Colonic mucosa (tissue), 4 donors: ENCODE data around the gene CYYR1. TPM values are rescaled to one million over a fixed set of nuclear protein-coding genes. Genes with fewer than 3 reads are reported as not detected.

ENCODE experiments used
- DNase-seq: peaks from one replicate; pipeline ENCODE4 v3.0.0-alpha.2; 2020
- H3K27ac ChIP-seq: fragments of 200-600 bp; one replicate; pipeline ENCODE4 v1.8.0; 2021
- H3K27me3 ChIP-seq: fragments of 200-600 bp; one replicate; pipeline ENCODE4 v1.8.0; 2021
- H3K36me3 ChIP-seq: fragments of 200-600 bp; one replicate; pipeline ENCODE4 v1.8.0; 2021
- H3K4me1 ChIP-seq: fragments of 200-600 bp; one replicate; pipeline ENCODE4 v1.8.0; 2021; ENCODE audit warnings: mild to moderate bottlenecking
- H3K4me3 ChIP-seq: fragments of 200-600 bp; one replicate; pipeline ENCODE4 v1.8.0; 2021
- H3K9ac ChIP-seq, 2 donors: one replicate each; pipeline ENCODE4 v1.7.0; 2013; ENCODE audit warnings: control low read depth in 2 of 2, low read depth in 2 of 2, low read length in 2 of 2
- H3K9me3 ChIP-seq: fragments of 200-600 bp; one replicate; pipeline ENCODE4 v1.8.0; 2021
- intact Hi-C: fragments of 100-400 bp; cut with DNase I; formaldehyde crosslinking; loops from one replicate; pipeline ENCODE4 v1.14.1; 2022
- total RNA-seq, 2 donors: library from RNA; stranded (reverse); fragmentation: NEBNext Ultra II Directional in 1 of 2; extraction: Animal tissue kit (Norgen Biotek cat#: 25700) in 1 of 2; gene quantifications; one replicate each; pipeline ENCODE4 v1.2.1, GENCODE V29; 2021
- TF ChIP-seq, protein P1 (sequence below): fragments of 200-600 bp; IDR thresholded peaks from one replicate; pipeline ENCODE4 v1.8.0; 2022; ENCODE audit warnings: antibody characterized with exemption, mild to moderate bottlenecking
- donor health status: healthy.
- donor health status: DM: no; HTN: no; CAD: no.
- donor health status: DM: no; HTN: no; CAD: no.

The CYYR1 gene
- total RNA-seq, 2 donors from 2014 or later = 1.6 to 5.5 TPM

DNA sequence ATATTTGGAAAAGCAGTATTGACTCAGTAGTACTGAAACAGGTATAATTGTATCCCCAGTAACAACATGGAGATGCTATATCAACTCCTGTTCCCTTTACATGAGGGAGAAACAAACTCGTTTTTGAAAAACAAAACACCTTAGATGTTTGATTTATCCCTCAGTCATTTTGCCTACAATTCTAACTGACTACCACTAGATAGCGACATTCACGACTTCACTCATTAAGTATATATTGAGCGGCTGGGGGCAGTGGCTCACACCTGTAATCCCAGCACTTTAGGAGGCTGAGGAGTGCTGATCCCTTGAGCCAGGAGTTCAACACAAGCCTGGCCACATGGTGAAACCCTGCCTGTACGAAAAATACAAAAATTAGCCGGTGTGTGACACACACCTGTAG, 83.3 kb downstream of the CYYR1 start:
- no peaks in the 10 kb centered on the region for H3K36me3 ChIP-seq
- DNase-seq = no peak
- H3K4me3 ChIP-seq = no peak overlapping the region
- H3K27ac ChIP-seq = no peak overlapping the region
- no peak overlapping the region for H3K9ac ChIP-seq
- TF ChIP-seq, protein P1, sequence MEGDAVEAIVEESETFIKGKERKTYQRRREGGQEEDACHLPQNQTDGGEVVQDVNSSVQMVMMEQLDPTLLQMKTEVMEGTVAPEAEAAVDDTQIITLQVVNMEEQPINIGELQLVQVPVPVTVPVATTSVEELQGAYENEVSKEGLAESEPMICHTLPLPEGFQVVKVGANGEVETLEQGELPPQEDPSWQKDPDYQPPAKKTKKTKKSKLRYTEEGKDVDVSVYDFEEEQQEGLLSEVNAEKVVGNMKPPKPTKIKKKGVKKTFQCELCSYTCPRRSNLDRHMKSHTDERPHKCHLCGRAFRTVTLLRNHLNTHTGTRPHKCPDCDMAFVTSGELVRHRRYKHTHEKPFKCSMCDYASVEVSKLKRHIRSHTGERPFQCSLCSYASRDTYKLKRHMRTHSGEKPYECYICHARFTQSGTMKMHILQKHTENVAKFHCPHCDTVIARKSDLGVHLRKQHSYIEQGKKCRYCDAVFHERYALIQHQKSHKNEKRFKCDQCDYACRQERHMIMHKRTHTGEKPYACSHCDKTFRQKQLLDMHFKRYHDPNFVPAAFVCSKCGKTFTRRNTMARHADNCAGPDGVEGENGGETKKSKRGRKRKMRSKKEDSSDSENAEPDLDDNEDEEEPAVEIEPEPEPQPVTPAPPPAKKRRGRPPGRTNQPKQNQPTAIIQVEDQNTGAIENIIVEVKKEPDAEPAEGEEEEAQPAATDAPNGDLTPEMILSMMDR = no peak
- no peaks in the 10 kb centered on the region for H3K4me1 ChIP-seq
- H3K27me3 ChIP-seq = no peaks in the 10 kb centered on the region
- intact Hi-C loops = no loop called here
- H3K9me3 ChIP-seq = no peaks in the 10 kb centered on the region

DNA sequence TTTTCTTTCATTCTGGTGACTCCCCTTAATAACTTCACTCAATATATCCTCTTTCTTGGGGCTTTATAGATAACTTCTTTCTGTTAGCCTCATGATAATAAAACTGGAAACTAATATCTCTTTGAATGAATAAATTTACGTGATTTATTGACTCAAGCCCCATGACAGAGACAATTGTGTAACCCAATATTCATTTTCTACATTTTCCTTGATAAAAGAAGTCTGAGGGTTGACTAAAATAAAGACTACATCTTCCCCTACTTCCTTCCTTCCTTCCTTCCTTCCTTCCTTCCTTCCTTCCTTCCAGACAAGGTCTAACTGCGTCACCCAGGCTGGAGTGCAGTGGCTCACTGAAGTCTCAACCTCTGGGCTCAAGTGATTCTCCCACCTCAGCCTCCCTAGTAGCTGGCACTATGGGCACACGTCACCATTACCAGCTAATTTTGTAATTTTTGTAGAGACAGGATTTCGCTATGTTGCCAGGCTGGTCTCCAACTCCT, 85.1 kb downstream of the CYYR1 start:
- Histone ChIP-seq H3K27me3 (no peaks in the 10 kb centered on the region), H3K4me3 (no peak overlapping the region), H3K9me3 (no peaks in the 10 kb centered on the region), H3K4me1 (no peaks in the 10 kb centered on the region), H3K9ac (no peak overlapping the region), H3K27ac (no peak overlapping the region), H3K36me3 (no peaks in the 10 kb centered on the region)
- TF ChIP-seq, protein P1 = no peak
- intact Hi-C loops = no loop called here
- no peak for DNase-seq

- Histone ChIP-seq H3K9me3 (no peaks in the 10 kb centered on the region), H3K27me3 (no peaks in the 10 kb centered on the region), H3K4me1 (no peaks in the 10 kb centered on the region), H3K27ac (no peak overlapping the region), H3K36me3 (no peaks in the 10 kb centered on the region), H3K4me3 (no peak overlapping the region), H3K9ac (no peak overlapping the region)
- TF ChIP-seq, protein P1 = no peak
- DNase-seq = no peak
- intact Hi-C loops = no loop called here
Measured at GRCh38 chr21:26473471-26473870, 99.6 kb downstream of the CYYR1 start.

DNA sequence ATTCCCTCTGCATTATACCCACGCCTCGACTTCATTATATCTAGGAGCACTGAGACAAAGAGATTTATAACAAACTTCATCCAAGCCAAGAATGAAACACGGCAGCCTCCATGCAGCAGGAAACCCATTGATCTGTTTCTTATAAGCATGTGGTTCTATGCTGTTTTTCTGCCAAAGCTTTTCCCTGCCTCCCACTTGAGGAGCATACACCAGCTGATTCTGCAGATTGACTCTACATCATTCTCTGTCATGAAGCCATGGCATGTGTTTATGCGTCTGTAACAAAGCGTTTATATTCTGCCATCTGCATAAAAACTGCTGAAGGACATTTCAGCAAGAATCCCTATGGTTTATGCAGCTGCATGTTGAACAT, 102.0 kb downstream of the CYYR1 start:
- Histone ChIP-seq H3K27ac (no peak overlapping the region), H3K9ac (no peak overlapping the region), H3K4me3 (no peak overlapping the region), H3K27me3 (no peaks in the 10 kb centered on the region), H3K9me3 (no peaks in the 10 kb centered on the region), H3K4me1 (no peaks in the 10 kb centered on the region), H3K36me3 (no peaks in the 10 kb centered on the region)
- intact Hi-C loops = no loop called here
- DNase-seq = no peak
- TF ChIP-seq, protein P1 = no peak

DNA sequence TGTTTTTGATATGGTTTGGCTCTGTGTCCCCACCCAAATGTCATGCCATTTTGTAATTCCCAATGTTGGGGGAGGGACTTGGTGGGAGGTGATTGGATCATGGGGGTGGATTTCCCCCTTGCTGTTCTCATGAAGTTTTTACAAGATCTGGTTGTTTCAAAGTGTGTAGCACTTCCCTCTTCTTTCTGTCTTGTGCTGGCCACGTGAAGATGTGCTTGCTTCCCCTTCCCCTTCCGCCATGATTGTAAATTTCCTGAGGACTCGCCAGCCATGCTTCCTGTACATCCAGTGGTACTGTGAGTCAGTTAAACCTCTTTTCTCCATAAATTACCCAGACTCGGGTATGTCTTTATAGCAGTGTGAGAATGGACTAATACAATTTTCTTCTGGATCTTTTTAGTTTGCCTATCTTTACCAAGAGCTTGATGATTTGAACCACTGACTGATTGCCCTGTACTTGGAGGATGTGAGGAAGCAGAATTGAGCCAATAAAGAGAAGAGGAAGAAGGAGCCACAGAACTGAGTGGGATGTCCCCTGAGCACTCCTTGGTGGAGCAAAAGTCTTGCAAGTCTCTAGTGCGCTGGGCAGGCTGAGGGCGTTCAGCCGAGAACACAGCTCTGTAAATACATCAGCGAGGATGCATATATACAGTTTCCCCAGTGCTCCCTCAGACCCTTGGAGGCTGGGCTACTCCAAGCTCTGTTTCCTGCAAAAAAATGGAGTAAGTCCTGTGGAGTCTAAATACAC, 102.6 kb downstream of the CYYR1 start:
- H3K9me3 ChIP-seq = no peaks in the 10 kb centered on the region
- H3K4me3 ChIP-seq = no peak overlapping the region
- TF ChIP-seq, protein P1 = no peak
- no peak for DNase-seq
- no peak overlapping the region for H3K27ac ChIP-seq
- H3K4me1 ChIP-seq = no peaks in the 10 kb centered on the region
- no peak overlapping the region for H3K9ac ChIP-seq
- H3K27me3 ChIP-seq = no peaks in the 10 kb centered on the region
- no peaks in the 10 kb centered on the region for H3K36me3 ChIP-seq
- intact Hi-C loops = no loop called here
